H1 (cell line): ENCODE measurements around the gene UFD1. TPM values are rescaled to one million over a fixed set of nuclear protein-coding genes. Genes with fewer than 3 reads are reported as not detected.

Experiments
- CHD1 ChIP-seq: IDR thresholded peaks from 2 replicates; pipeline ENCODE4 v1.6.1; 2012; ENCODE audit warnings: low read depth, low read length, improper control_type of control experiment
- RFX5 ChIP-seq: IDR thresholded peaks from 2 replicates; pipeline ENCODE4 v1.6.1; 2011; ENCODE audit warnings: low read depth, low read length, improper control_type of control experiment, borderline replicate concordance
- RNF2 ChIP-seq: fragments of 200-900, 300-1000 bp; sonication (generic); IDR thresholded peaks from 2 replicates; pipeline ENCODE4 v1.7.1; 2016; ENCODE audit warnings: borderline replicate concordance, low read depth, mild to moderate bottlenecking, antibody characterized with exemption, low read length; ENCODE audit not compliant: poor library complexity, severe bottlenecking; ENCODE audit errors: missing control alignments
- SP2 ChIP-seq: IDR thresholded peaks from 2 replicates; pipeline ENCODE4 v1.6.1; 2012; ENCODE audit warnings: mild to moderate bottlenecking, low read length, inconsistent platforms
- SUZ12 ChIP-seq: fragments of 200-600 bp; sonication (generic); IDR thresholded peaks from 2 replicates; pipeline ENCODE4 v1.6.1; 2012; ENCODE audit warnings: mild to moderate bottlenecking, inconsistent platforms, low read length, moderate library complexity, mixed read lengths
- TBP ChIP-seq: IDR thresholded peaks from 2 replicates; pipeline ENCODE4 v1.6.1; 2011; ENCODE audit warnings: low read depth, low read length, improper control_type of control experiment
- polyA plus RNA-seq, 7 experiments: library from polyadenylated mRNA; depleted of rRNA in 3 of 7; stranded (reverse) in 5 of 7; unstranded in 2 of 7; fragments of >200 nt in 5 of 7; fragments of 200-250 nt in 2 of 7; gene quantifications; 1 replicate in 5 of 7; 2 replicates in 1 of 7; 4 replicates in 1 of 7; pipeline versions ENCODE4 v1.2.1 to v1.2.3, GENCODE V29; 2011 to 2013; ENCODE audit warnings: missing spikeins in 2 of 7, mixed read lengths in 2 of 7
- total RNA-seq: library from RNA; stranded (reverse); fragmentation: NEBNext Ultra II Directional; extraction: Animal tissue kit (Norgen Biotek cat#: 25700); gene quantifications from 2 replicates; pipeline ENCODE4 v1.2.1, GENCODE V29; 2021

Gene UFD1
- total and polyA plus RNA-seq, 2 of the 8 experiments (the other 6 are each of a cell fraction or from before 2014, with no cell fraction given), result 74.6 to 116 TPM

- TF ChIP-seq SP2 (no peak), RFX5 (no peak), SUZ12 (no peak), RNF2 (no peak), TBP (no peak), CHD1 (no peak)
Observed at GRCh38 chr22:19463491-19464469, 15.2 kb downstream of the UFD1 start (continued).
